SK-N-SH (cell line): ENCODE measurements around the gene GAB1. TPM values are rescaled to one million over a fixed set of nuclear protein-coding genes. Genes with fewer than 3 reads are reported as not detected.

Source experiments
- CTCF ChIA-PET: fragments of 300-600, 350-600 bp; formaldehyde crosslinking; extraction: SDS; loops from one replicate; lab custom pipeline; 2021; lab: Yijun Ruan, JAX
- POLR2A ChIA-PET: fragments of 350-600 bp; sonication (Branson Sonifier 250); formaldehyde crosslinking; extraction: SDS; loops from one replicate; lab custom pipeline; 2020; ENCODE audit warnings: antibody characterized with exemption, inconsistent platforms; lab: Yijun Ruan, JAX
- DNase-seq: peaks from one replicate; pipeline ENCODE4 v3.0.0; 2012
- H2AFZ ChIP-seq: fragments of 200-600 bp; sonication (generic); 2 replicates; pipeline ENCODE4 v1.8.1; 2016; ENCODE audit warnings: antibody characterized with exemption, mild to moderate bottlenecking, low read depth
- H3F3A ChIP-seq: fragments of 200-600 bp; sonication (generic); replicated peaks from 2 replicates; pipeline ENCODE3; 2016; ENCODE audit warnings: antibody characterized with exemption, mild to moderate bottlenecking; ENCODE audit not compliant: insufficient read depth
- H3K27ac ChIP-seq, 2 experiments: fragments of 200-500 bp in 1 of 2; fragments of 200-600 bp in 1 of 2; sonication (Bioruptor generic) in 1 of 2; sonication (generic), shearing (Covaris generic) in 1 of 2; 2 replicates each; pipeline versions ENCODE4 v1.5.1 to v1.6.1; 2014 to 2016; ENCODE audit warnings: low read depth in 2 of 2, inconsistent platforms in 1 of 2, low read length in 1 of 2, mild to moderate bottlenecking in 1 of 2, mixed read lengths in 1 of 2
- H3K27me3 ChIP-seq: fragments of 200-600 bp; sonication (generic), shearing (Covaris generic); 2 replicates; pipeline ENCODE4 v1.6.1; 2016; ENCODE audit warnings: mixed run types; ENCODE audit not compliant: insufficient read depth
- H3K36me3 ChIP-seq, 2 experiments: fragments of 200-500 bp in 1 of 2; fragments of 200-600 bp in 1 of 2; sonication (Bioruptor generic) in 1 of 2; sonication (generic) in 1 of 2; replicated peaks in 1 of 2; 2 replicates each; pipeline versions ENCODE3 to v1.5.1; 2014 to 2016; ENCODE audit warnings: low read length in 1 of 2, mild to moderate bottlenecking in 1 of 2; ENCODE audit not compliant: insufficient read depth in 2 of 2, control insufficient read depth in 1 of 2
- H3K4me1 ChIP-seq, 2 experiments: fragments of 200-500 bp in 1 of 2; fragments of 200-600 bp in 1 of 2; sonication (Bioruptor generic) in 1 of 2; sonication (generic), shearing (Covaris generic) in 1 of 2; 2 replicates each; pipeline versions ENCODE4 v1.5.1 to v1.6.1; 2014 to 2016; ENCODE audit warnings: low read depth in 1 of 2, low read length in 1 of 2, mixed run types in 1 of 2; ENCODE audit not compliant: insufficient read depth in 2 of 2, control insufficient read depth in 1 of 2
- H3K4me2 ChIP-seq: fragments of 200-600 bp; sonication (generic), shearing (Covaris generic); 2 replicates; pipeline ENCODE4 v1.6.1; 2017; ENCODE audit warnings: mixed run types
- H3K4me3 ChIP-seq, 2 experiments: fragments of 200-500 bp in 1 of 2; fragments of 200-600 bp in 1 of 2; sonication (Bioruptor generic) in 1 of 2; sonication (generic), shearing (Covaris generic) in 1 of 2; 2 replicates each; pipeline versions ENCODE4 v1.5.1 to v1.8.1; 2014 to 2016; ENCODE audit warnings: low read depth in 2 of 2, inconsistent platforms in 1 of 2, low read length in 1 of 2, mild to moderate bottlenecking in 1 of 2, mixed read lengths in 1 of 2, moderate library complexity in 1 of 2
- H3K79me2 ChIP-seq: fragments of 200-600 bp; sonication (generic); 2 replicates; pipeline ENCODE4 v1.8.1; 2017; ENCODE audit warnings: mild to moderate bottlenecking; ENCODE audit not compliant: insufficient read depth
- H3K9ac ChIP-seq: fragments of 200-600 bp; sonication (generic); 2 replicates; pipeline ENCODE4 v1.6.1; 2017; ENCODE audit warnings: mixed run types
- H3K9me2 ChIP-seq: fragments of 200-600 bp; sonication (generic); 2 replicates; pipeline ENCODE4 v1.6.1; 2017; ENCODE audit warnings: mixed run types
- H3K9me3 ChIP-seq: fragments of 200-600 bp; sonication (generic); 2 replicates; pipeline ENCODE4 v1.6.1; 2017; ENCODE audit warnings: mixed run types, mild to moderate bottlenecking, moderate library complexity
- H4K20me1 ChIP-seq: fragments of 200-600 bp; sonication (generic); 2 replicates; pipeline ENCODE4 v1.6.1; 2017; ENCODE audit warnings: mild to moderate bottlenecking, mixed run types; ENCODE audit not compliant: insufficient read depth
- CHD2 ChIP-seq: fragments of 150-350 bp; IDR thresholded peaks from 2 replicates; pipeline ENCODE4 v1.6.1; 2018; ENCODE audit warnings: low read length; ENCODE audit not compliant: partially characterized antibody
- ELF1 ChIP-seq: IDR thresholded peaks from 2 replicates; pipeline ENCODE4 v1.4.0; 2012
- EZH2phosphoT487 ChIP-seq: fragments of 200-600 bp; sonication (generic); IDR thresholded peaks from 2 replicates; pipeline ENCODE4 v1.6.1; 2017; ENCODE audit warnings: low read depth, mixed run types, mild to moderate bottlenecking, antibody characterized with exemption, moderate library complexity, borderline replicate concordance
- FOXJ3 ChIP-seq: sonication (generic); formaldehyde crosslinking; IDR thresholded peaks from 2 replicates; pipeline ENCODE4 v1.5.1; 2020; ENCODE audit warnings: mild to moderate bottlenecking, missing genetic modification reagents
- FOXM1 ChIP-seq: IDR thresholded peaks from 2 replicates; pipeline ENCODE4 v1.4.0; 2012; ENCODE audit warnings: low read depth, mild to moderate bottlenecking
- GATA2 ChIP-seq: sonication (generic); formaldehyde crosslinking; IDR thresholded peaks from 2 replicates; pipeline ENCODE4 v1.5.0; 2020; ENCODE audit warnings: mild to moderate bottlenecking, missing genetic modification reagents
- MEF2A ChIP-seq: IDR thresholded peaks from 2 replicates; pipeline ENCODE4 v1.4.0; 2012; ENCODE audit warnings: low read depth, borderline replicate concordance
- MXI1 ChIP-seq: IDR thresholded peaks from 2 replicates; pipeline ENCODE4 v1.6.1; 2012; ENCODE audit warnings: mild to moderate bottlenecking, low read depth, low read length, improper control_type of control experiment
- NFIC ChIP-seq: IDR thresholded peaks from 2 replicates; pipeline ENCODE4 v1.4.0; 2012; ENCODE audit warnings: borderline replicate concordance
- POLR2AphosphoS5 ChIP-seq: IDR thresholded peaks from 2 replicates; pipeline ENCODE4 v1.6.1; 2012; ENCODE audit warnings: low read depth, low read length
- RCOR1 ChIP-seq: fragments of 150-350 bp; IDR thresholded peaks from 2 replicates; pipeline ENCODE4 v1.6.1; 2017; ENCODE audit warnings: antibody characterized with exemption, low read length
- SMC3 ChIP-seq: IDR thresholded peaks from 2 replicates; pipeline ENCODE4 v1.6.1; 2012; ENCODE audit warnings: low read depth, low read length, improper control_type of control experiment
- TAF1 ChIP-seq: IDR thresholded peaks from 2 replicates; pipeline ENCODE4 v1.6.1; 2012; ENCODE audit warnings: low read depth, mild to moderate bottlenecking, low read length, moderate library complexity, borderline replicate concordance
- TCF12 ChIP-seq: IDR thresholded peaks from 2 replicates; pipeline ENCODE4 v1.4.0; 2012
- WGBS: methylation state at CpG from one replicate; pipeline ENCODE4 v1.1.6; 2017; ENCODE audit warnings: low lambda C conversion rate; 5-methylcytosine and 5-hydroxymethylcytosine counted together
- polyA plus RNA-seq, 3 experiments: library from polyadenylated mRNA; depleted of rRNA; stranded (reverse); fragments of >200 nt; gene quantifications; 2 replicates each; pipeline ENCODE4 v1.2.3, GENCODE V29; 2012
- TF ChIP-seq, protein P1 (sequence below): IDR thresholded peaks from 2 replicates; pipeline ENCODE4; 2012
- TF ChIP-seq, protein P2 (sequence below): IDR thresholded peaks from 2 replicates; pipeline ENCODE4 v1.4.0; 2012; ENCODE audit warnings: low read depth
- TF ChIP-seq, protein P3 (sequence below): IDR thresholded peaks from 2 replicates; pipeline ENCODE4 v1.6.1; 2012; ENCODE audit warnings: mild to moderate bottlenecking, low read depth, low read length, moderate library complexity
- TF ChIP-seq, protein P4 (sequence below): fragments of 150-350 bp; IDR thresholded peaks from 2 replicates; pipeline ENCODE4 v1.6.1; 2017; ENCODE audit warnings: antibody characterized with exemption, low read length, low read depth, borderline replicate concordance
- TF ChIP-seq, protein P5 (sequence below): IDR thresholded peaks from 2 replicates; pipeline ENCODE4 v1.4.0; 2012; ENCODE audit warnings: low read depth, borderline replicate concordance
- TF ChIP-seq, protein P6 (sequence below): fragments of 150-350 bp; IDR thresholded peaks from 2 replicates; pipeline ENCODE4 v1.6.1; 2016; ENCODE audit warnings: mild to moderate bottlenecking, low read depth, low read length

Gene GAB1
- polyA plus RNA-seq, 1 of the 3 experiments (the other 2 are of a cell fraction) = 3.7 TPM

DNA sequence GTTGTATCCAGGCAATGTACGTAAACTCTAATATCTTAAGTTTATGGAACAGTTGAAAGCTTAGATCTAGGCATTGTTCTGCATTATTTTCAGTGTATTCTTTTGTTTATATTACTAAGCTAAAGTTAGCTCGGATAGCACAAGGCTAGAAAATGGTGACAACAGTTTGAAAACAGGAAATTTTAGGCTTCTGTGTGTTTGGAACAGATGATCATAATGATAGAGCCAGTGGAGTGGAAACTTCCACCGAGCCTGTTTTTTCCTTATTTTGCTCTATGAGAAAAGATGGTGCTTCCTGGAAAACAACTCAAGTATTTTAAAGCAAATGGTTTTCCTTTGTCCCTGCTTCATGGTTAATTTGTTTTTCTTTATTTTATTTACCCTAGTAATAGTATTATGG lies 70.8 kb downstream of the GAB1 start:
- Histone ChIP-seq H3F3A (no peaks in the 10 kb centered on the region), H2AFZ (no peak overlapping the region), H3K4me1 (peaks cover 2 to 21% of the 10 kb centered on the region in 2 experiments; a peak in 3 of 4 replicates), H3K79me2 (peaks cover 12% of the 10 kb centered on the region), H3K4me2 (no peak overlapping the region), H3K9me2 (no peaks in the 10 kb centered on the region), H3K4me3 (no peak overlapping the region), H3K9me3 (no peaks in the 10 kb centered on the region), H3K27ac (no peak overlapping the region), H3K9ac (no peak overlapping the region), H3K27me3 (no peaks in the 10 kb centered on the region), H3K36me3 (no peaks in the 10 kb centered on the region), H4K20me1 (no peaks in the 10 kb centered on the region; the same call in 1 of the 2 replicates)
- TF ChIP-seq MXI1 = no peak
- TF ChIP-seq EZH2phosphoT487 = no peak
- TF ChIP-seq, protein P1, sequence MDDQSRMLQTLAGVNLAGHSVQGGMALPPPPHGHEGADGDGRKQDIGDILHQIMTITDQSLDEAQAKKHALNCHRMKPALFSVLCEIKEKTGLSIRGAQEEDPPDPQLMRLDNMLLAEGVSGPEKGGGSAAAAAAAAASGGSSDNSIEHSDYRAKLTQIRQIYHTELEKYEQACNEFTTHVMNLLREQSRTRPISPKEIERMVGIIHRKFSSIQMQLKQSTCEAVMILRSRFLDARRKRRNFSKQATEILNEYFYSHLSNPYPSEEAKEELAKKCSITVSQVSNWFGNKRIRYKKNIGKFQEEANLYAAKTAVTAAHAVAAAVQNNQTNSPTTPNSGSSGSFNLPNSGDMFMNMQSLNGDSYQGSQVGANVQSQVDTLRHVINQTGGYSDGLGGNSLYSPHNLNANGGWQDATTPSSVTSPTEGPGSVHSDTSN = no peak
- no peak for TF ChIP-seq POLR2AphosphoS5
- TF ChIP-seq, protein P2, sequence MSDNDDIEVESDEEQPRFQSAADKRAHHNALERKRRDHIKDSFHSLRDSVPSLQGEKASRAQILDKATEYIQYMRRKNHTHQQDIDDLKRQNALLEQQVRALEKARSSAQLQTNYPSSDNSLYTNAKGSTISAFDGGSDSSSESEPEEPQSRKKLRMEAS = no peak
- no peak for TF ChIP-seq ELF1
- TF ChIP-seq, protein P3, sequence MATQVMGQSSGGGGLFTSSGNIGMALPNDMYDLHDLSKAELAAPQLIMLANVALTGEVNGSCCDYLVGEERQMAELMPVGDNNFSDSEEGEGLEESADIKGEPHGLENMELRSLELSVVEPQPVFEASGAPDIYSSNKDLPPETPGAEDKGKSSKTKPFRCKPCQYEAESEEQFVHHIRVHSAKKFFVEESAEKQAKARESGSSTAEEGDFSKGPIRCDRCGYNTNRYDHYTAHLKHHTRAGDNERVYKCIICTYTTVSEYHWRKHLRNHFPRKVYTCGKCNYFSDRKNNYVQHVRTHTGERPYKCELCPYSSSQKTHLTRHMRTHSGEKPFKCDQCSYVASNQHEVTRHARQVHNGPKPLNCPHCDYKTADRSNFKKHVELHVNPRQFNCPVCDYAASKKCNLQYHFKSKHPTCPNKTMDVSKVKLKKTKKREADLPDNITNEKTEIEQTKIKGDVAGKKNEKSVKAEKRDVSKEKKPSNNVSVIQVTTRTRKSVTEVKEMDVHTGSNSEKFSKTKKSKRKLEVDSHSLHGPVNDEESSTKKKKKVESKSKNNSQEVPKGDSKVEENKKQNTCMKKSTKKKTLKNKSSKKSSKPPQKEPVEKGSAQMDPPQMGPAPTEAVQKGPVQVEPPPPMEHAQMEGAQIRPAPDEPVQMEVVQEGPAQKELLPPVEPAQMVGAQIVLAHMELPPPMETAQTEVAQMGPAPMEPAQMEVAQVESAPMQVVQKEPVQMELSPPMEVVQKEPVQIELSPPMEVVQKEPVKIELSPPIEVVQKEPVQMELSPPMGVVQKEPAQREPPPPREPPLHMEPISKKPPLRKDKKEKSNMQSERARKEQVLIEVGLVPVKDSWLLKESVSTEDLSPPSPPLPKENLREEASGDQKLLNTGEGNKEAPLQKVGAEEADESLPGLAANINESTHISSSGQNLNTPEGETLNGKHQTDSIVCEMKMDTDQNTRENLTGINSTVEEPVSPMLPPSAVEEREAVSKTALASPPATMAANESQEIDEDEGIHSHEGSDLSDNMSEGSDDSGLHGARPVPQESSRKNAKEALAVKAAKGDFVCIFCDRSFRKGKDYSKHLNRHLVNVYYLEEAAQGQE = no peak
- TF ChIP-seq, protein P4, sequence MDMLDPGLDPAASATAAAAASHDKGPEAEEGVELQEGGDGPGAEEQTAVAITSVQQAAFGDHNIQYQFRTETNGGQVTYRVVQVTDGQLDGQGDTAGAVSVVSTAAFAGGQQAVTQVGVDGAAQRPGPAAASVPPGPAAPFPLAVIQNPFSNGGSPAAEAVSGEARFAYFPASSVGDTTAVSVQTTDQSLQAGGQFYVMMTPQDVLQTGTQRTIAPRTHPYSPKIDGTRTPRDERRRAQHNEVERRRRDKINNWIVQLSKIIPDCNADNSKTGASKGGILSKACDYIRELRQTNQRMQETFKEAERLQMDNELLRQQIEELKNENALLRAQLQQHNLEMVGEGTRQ = no peak
- TF ChIP-seq, protein P5, sequence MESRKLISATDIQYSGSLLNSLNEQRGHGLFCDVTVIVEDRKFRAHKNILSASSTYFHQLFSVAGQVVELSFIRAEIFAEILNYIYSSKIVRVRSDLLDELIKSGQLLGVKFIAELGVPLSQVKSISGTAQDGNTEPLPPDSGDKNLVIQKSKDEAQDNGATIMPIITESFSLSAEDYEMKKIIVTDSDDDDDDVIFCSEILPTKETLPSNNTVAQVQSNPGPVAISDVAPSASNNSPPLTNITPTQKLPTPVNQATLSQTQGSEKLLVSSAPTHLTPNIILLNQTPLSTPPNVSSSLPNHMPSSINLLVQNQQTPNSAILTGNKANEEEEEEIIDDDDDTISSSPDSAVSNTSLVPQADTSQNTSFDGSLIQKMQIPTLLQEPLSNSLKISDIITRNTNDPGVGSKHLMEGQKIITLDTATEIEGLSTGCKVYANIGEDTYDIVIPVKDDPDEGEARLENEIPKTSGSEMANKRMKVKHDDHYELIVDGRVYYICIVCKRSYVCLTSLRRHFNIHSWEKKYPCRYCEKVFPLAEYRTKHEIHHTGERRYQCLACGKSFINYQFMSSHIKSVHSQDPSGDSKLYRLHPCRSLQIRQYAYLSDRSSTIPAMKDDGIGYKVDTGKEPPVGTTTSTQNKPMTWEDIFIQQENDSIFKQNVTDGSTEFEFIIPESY = no peak
- TF ChIP-seq FOXJ3 (CRISPR knock-in tag) = no peak
- TF ChIP-seq GATA2 (CRISPR knock-in tag) = no peak
- TF ChIP-seq TCF12 = no peak
- TF ChIP-seq FOXM1 = no peak
- TF ChIP-seq, protein P6, sequence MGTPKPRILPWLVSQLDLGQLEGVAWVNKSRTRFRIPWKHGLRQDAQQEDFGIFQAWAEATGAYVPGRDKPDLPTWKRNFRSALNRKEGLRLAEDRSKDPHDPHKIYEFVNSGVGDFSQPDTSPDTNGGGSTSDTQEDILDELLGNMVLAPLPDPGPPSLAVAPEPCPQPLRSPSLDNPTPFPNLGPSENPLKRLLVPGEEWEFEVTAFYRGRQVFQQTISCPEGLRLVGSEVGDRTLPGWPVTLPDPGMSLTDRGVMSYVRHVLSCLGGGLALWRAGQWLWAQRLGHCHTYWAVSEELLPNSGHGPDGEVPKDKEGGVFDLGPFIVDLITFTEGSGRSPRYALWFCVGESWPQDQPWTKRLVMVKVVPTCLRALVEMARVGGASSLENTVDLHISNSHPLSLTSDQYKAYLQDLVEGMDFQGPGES = no peak
- no peak for TF ChIP-seq RCOR1
- TF ChIP-seq MEF2A = no peak
- TF ChIP-seq TAF1 = no peak
- no peak for TF ChIP-seq SMC3
- TF ChIP-seq CHD2 = no peak
- no peak for TF ChIP-seq NFIC
- ChIA-PET POLR2A (no interaction called here), CTCF (interaction anchor here (0.8 kb wide), 1 partner anchor 10 kb away, joined by 3 read pairs; no protein-coding TSS in a partner anchor)
- WGBS = 82% methylated on average over 3 of the region's 3 CpGs
- DNase-seq = no peak
